Sigmoid colon (tissue), 7 donors: ENCODE measurements around the gene NACC1. TPM values are rescaled to one million over a fixed set of nuclear protein-coding genes. Genes with fewer than 3 reads are reported as not detected.

Source experiments
- DNase-seq: peaks from one replicate; pipeline ENCODE4 v3.0.0-alpha.2; 2019
- H3K27ac ChIP-seq, 4 donors: fragments of 200-600 bp; sonication (generic); one replicate each; pipeline ENCODE4 v1.5.1; 2016 to 2019; ENCODE audit warnings: mild to moderate bottlenecking in 1 of 4
- H3K27me3 ChIP-seq, 3 donors: fragments of 200-600 bp; sonication (generic); one replicate each; pipeline ENCODE4 v1.5.1; 2019; ENCODE audit warnings: mild to moderate bottlenecking in 1 of 3
- H3K36me3 ChIP-seq, 4 donors: fragments of 200-600 bp; sonication (generic); one replicate each; pipeline ENCODE4 v1.5.1; 2016 to 2019
- H3K4me1 ChIP-seq, 4 donors: fragments of 200-600 bp; sonication (generic); one replicate each; pipeline ENCODE4 v1.5.1; 2017 to 2019
- H3K4me3 ChIP-seq, 4 donors: fragments of 200-600 bp; sonication (generic); one replicate each; pipeline ENCODE4 v1.5.1; 2017 to 2019; ENCODE audit warnings: mild to moderate bottlenecking in 2 of 4, moderate library complexity in 1 of 4
- H3K9me3 ChIP-seq, 4 donors: fragments of 200-600 bp in 3 of 4; sonication (generic) in 3 of 4; one replicate each; pipeline versions ENCODE4 v1.5.1 to v1.6.1; 2013 to 2019
- CTCF ChIP-seq, 4 experiments: fragments of 450-650 bp in 3 of 4; fragments of 200-600 bp in 1 of 4; IDR thresholded peaks; one replicate each; pipeline ENCODE4 v1.5.1; 2016 to 2019; ENCODE audit warnings: antibody characterized with exemption in 4 of 4, mild to moderate bottlenecking in 3 of 4, moderate library complexity in 2 of 4
- EP300 ChIP-seq, 4 donors: sonication (generic); formaldehyde crosslinking; IDR thresholded peaks; one replicate each; pipeline ENCODE4 v1.6.1; 2017; ENCODE audit warnings: antibody characterized with exemption in 4 of 4
- POLR2A ChIP-seq, 2 donors: fragments of 450-650 bp; IDR thresholded peaks; one replicate each; pipeline ENCODE4 v1.6.1; 2016; ENCODE audit warnings: antibody characterized with exemption in 2 of 2, mild to moderate bottlenecking in 2 of 2, moderate library complexity in 2 of 2
- POLR2AphosphoS5 ChIP-seq, 4 donors: sonication (generic); formaldehyde crosslinking; IDR thresholded peaks; one replicate each; pipeline ENCODE4 v1.6.1; 2017; ENCODE audit warnings: antibody characterized with exemption in 4 of 4
- WGBS, 2 donors: extraction: QIAGEN DNeasy Blood & Tissue Kit; methylation state at CpG; one replicate each; pipeline ENCODE4 v1.1.7; 2013; 5-methylcytosine and 5-hydroxymethylcytosine counted together
- intact Hi-C: fragments of 100-400 bp; cut with DNase I; formaldehyde crosslinking; loops from one replicate; pipeline ENCODE4 v1.15.1; 2023
- polyA plus RNA-seq, 3 donors: library from polyadenylated mRNA; stranded (reverse); fragments of 200-250 nt; gene quantifications; one replicate each; pipeline ENCODE4 v1.2.3, GENCODE V29; 2013
- total RNA-seq, 4 donors: library from RNA; depleted of rRNA; stranded (reverse); fragments of >200 nt; gene quantifications; one replicate each; pipeline ENCODE4 v1.1.0, GENCODE V29; 2016
- donor health status: healthy with polysubstance abuse.
- donor health status: Bipolar disorder and iron deficiency.
- donor health status: healthy.

The NACC1 gene
- total and polyA plus RNA-seq, 7 donors = 8.1 to 67.2 (median 18.8) TPM

- WGBS, 2 donors = 96 to 97% methylated on average over 3 of the region's 3 CpGs
- peaks cover 0 to 41% (median 39%) of the 10 kb centered on the region in 4 donors for H3K4me1 ChIP-seq
- H3K9me3 ChIP-seq = no peaks in the 10 kb centered on the region
- TF ChIP-seq CTCF (IDR thresholded peaks at IDR 0.05) (no peak), EP300 (IDR thresholded peaks at IDR 0.05) (no peak), POLR2AphosphoS5 (IDR thresholded peaks at IDR 0.05) (no peak), POLR2A (IDR thresholded peaks at IDR 0.05) (no peak)
- intact Hi-C loops = loop anchor here (5.0 to 10.0 kb wide), 2 partner anchors 165 to 688 kb away; partner anchors contain the start of gene NFIX
- no peaks in the 10 kb centered on the region for H3K36me3 ChIP-seq
- no peak overlapping the region for H3K27ac ChIP-seq
- H3K4me3 ChIP-seq = no peak overlapping the region
- no peaks in the 10 kb centered on the region for H3K27me3 ChIP-seq
- DNase-seq = no peak
Measured at GRCh38 chr19:13159713-13160112, 41.6 kb downstream of the NACC1 start.

- WGBS, 2 donors = 71 to 82% methylated on average over 1 of the region's 1 CpG
- DNase-seq = no peak
- Histone ChIP-seq H3K4me3 (no peak overlapping the region), H3K27me3 (no peaks in the 10 kb centered on the region), H3K9me3 (no peaks in the 10 kb centered on the region), H3K27ac (no peak overlapping the region), H3K4me1 (peaks cover 0 to 39% (median 32%) of the 10 kb centered on the region in 4 donors), H3K36me3 (no peaks in the 10 kb centered on the region)
- TF ChIP-seq CTCF (IDR thresholded peaks at IDR 0.05) = no peak
- no peak for TF ChIP-seq EP300 (IDR thresholded peaks at IDR 0.05)
- TF ChIP-seq POLR2A (IDR thresholded peaks at IDR 0.05) = no peak
- TF ChIP-seq POLR2AphosphoS5 (IDR thresholded peaks at IDR 0.05) = no peak
- intact Hi-C loops = loop anchor here (5.0 kb wide), 1 partner anchor 687 kb away; no protein-coding TSS in a partner anchor
Measured at GRCh38 chr19:13160557-13160956, 42.5 kb downstream of the NACC1 start.

GRCh38 chr19:13162724-13163608 is 44.9 kb downstream of the NACC1 start:
- TF ChIP-seq EP300 (IDR thresholded peaks at IDR 0.05) (peak in 1 of 4 donors; percentile 71), POLR2AphosphoS5 (IDR thresholded peaks at IDR 0.05) (peak; percentile 68 to 92 (median 83)), CTCF (IDR thresholded peaks at IDR 0.05) (no peak), POLR2A (IDR thresholded peaks at IDR 0.05) (peak in 1 of 2 donors; percentile 64)
- Histone ChIP-seq H3K27ac (peak overlapping the region; percentile 91 to 94 (median 94)), H3K4me3 (peak overlapping the region; percentile 25 to 47 (median 44)), H3K36me3 (no peaks in the 10 kb centered on the region), H3K9me3 (no peaks in the 10 kb centered on the region), H3K27me3 (no peaks in the 10 kb centered on the region), H3K4me1 (peaks cover 0 to 43% (median 36%) of the 10 kb centered on the region in 4 donors)
- intact Hi-C loops = loop anchor here (5.0 kb wide), 1 partner anchor 684 kb away; no protein-coding TSS in a partner anchor
- peak; percentile 99 for DNase-seq
- WGBS, 2 donors = 1 to 2% methylated on average over 58 of the region's 58 CpGs

GRCh38 chr19:13163609-13164342 is 45.7 kb downstream of the NACC1 start:
- DNase-seq = peak; percentile 90
- 5 to 9% methylated on average over 20 of the region's 20 CpGs for WGBS, 2 donors
- Histone ChIP-seq H3K36me3 (no peaks in the 10 kb centered on the region), H3K27me3 (no peaks in the 10 kb centered on the region), H3K4me3 (peak overlapping the region; percentile 25 to 47 (median 44)), H3K27ac (peak overlapping the region; percentile 91 to 94 (median 94)), H3K4me1 (peaks cover 0 to 47% (median 37%) of the 10 kb centered on the region in 4 donors), H3K9me3 (no peaks in the 10 kb centered on the region)
- TF ChIP-seq EP300 (IDR thresholded peaks at IDR 0.05) (peak in 1 of 4 donors; percentile 9), CTCF (IDR thresholded peaks at IDR 0.05) (no peak), POLR2A (IDR thresholded peaks at IDR 0.05) (no peak), POLR2AphosphoS5 (IDR thresholded peaks at IDR 0.05) (peak in 3 of 4 donors; percentile 42 to 62 (median 52))
- intact Hi-C loops = loop anchor here (5.0 kb wide), 1 partner anchor 684 kb away; no protein-coding TSS in a partner anchor
